GM18498 (cell line): Measurements from ENCODE around the gene CCDC158.
"Not testable (repeated sequence)": the region's sequence is repeated elsewhere in the genome, so short reads cannot be mapped to it uniquely, and the experiment has no call there.

Experiments used
- ATAC-seq: cut with Tn5 transposase; IDR thresholded peaks from one replicate; pipeline ENCODE4 v1.9.1; 2021; ENCODE audit warnings: mild to moderate bottlenecking, moderate library complexity; ENCODE audit not compliant: unreplicated experiment

CCDC158 gene

DNA sequence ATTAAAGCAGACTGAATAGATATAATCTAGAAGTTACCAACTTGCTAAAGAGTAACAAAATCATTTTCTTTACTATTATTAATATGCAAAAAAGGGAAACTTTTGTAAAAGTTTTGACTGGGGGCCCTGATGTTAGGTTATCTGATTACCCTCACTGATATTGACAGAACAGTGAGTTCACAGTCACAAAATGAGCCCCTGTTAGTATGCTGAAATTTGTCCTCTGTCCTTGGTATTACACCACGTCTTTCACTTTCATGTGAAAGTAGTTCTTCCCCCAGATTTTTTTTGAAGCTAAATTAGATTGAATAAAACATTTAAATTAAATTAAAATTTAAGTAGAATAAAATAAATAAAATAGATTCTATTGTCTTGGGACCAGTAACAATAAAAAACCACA lies 108.5 kb downstream of the CCDC158 start:
- ATAC-seq, result no peak

DNA sequence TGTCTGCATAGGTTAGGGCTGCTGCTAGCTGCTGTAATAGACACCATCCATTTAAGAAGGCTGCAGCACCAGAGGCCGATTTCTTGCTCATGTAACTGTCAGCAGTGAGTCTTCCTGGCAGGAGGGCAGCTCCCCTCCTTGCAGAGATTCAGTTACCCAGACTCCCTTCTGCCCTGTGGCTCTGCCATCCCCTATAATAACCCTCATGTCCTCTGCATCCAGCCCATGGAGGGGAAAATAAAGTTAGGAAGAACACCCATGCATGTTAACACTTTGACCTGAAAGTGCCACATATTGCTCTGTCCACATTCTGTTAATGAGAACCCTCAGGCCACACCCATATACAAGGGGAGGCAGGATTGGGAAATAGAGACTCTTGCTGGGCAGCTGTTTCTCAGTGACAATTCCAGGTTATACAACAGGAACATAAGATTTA lies 109.0 kb downstream of the CCDC158 start:
- no peak for ATAC-seq

DNA sequence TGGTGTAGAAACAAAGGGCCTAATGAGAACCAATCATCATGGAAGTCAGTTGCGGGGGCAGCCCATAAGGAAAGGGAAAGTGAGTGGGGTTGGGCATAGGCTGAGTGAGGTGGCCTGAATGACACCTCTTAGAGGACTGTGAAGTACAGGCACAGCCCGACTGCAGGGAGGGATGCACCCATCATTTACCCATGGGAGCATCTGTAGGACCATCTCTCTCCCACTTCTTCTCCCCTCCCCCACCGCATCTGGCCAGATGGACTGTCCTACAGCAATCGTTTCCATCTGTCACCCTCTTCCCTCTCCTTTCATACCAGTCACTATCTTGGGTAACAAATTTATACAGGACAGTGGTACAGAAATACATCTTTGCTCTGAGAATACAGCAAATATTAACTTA lies 110.3 kb downstream of the CCDC158 start:
- no peak for ATAC-seq

DNA sequence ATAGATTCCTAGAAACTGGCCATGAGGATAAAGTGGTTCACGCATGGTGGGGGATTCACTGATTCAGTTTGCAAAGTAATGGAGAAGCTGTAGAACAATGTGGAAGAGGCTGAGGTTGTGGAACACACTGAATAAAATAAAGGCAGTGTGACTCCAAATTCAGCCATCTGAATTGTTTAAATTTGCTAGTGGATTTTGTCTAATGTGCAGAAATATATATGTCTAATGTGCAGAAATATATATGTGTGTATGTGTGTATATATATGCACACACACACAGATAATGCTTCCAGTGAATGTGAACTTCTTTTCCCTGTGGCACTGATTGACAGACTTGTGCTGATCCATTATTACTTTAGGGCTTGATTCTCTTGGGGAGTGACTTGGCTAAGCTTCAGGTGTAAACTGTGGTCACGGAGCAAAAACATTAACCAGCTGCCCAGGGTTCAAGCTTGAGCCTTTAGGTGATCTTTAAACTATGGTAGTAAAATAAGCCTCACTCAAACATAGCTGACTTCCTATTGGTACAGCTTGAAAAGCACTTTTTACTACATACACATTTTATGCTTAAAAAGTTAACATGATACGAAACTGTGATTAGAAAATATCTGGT lies 110.9 kb downstream of the CCDC158 start:
- ATAC-seq, result no peak

DNA sequence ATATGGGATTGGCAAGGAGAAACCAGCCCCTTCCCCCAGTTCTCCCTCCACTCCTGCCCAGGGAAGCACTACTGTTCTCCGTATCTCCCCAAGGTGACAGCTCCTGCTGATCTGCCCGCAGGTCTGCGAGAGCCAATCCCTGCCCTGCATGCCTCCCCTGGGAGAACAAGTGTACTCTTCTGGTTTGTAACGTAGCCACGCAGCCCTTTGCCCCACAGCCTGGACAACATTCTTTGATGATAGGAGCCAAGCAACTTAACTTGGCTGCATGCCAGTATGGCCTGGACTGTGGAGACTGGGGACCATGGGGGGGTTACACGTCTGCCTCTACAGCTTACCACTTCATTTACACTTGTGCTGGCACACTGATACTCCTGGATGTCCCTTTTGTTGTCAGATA lies 112.4 kb downstream of the CCDC158 start:
- ATAC-seq, result no peak

DNA sequence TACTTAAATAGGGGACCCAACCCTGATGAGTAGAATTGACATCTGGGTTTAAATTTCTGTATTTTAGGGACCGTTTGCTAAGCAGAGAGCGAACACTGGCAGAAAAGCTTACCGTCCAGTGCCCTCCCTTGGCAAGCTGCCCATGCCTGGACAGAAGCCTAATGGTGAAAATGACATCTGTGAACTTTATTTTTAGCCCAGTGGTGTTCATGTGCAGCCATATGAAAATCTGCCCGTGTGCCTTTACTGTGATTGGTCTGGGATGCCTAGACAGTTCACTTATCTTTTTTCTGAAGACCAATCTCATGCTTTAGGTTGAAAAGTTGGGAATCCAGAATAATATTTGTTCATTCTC lies 113.3 kb downstream of the CCDC158 start:
- no peak for ATAC-seq

DNA sequence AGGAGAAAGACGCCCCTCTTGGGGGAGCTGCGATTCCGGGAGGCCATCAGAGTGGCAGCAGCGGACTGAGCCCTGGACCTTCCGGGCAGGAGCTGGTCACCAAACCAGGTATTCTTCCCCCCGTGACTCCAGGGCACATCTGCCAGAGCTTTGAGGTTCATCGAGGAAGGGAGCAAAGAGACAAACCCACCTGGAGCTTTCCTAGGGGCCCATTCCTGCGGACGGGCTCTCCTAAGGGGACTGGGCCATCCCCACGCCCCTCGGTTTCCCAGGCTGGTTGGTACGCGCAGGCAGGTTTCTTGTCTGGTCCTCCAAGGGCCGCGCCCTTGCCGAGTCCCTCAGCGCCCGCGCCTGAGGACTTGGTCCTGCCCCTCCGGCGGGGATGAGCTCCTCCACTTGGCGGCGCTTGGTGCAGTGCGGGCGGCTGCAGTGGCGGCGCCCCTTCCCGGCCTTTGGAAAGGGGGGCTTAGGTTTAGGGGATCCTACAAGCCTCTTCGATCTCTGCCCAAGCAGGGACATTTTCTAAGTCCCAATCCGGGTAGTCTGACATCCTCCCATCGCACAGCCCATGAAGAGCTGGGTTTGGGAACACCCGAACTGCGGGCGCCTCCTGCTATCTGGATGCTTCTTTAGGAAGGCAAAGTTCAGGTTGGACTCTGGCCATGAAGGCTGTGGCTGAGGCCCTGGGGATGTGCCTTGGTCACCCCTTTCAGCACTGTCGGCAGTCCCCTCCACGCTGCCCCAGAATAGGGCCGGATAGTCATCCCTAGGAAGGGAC lies 113.9 kb downstream of the CCDC158 start:
- no peak for ATAC-seq

DNA sequence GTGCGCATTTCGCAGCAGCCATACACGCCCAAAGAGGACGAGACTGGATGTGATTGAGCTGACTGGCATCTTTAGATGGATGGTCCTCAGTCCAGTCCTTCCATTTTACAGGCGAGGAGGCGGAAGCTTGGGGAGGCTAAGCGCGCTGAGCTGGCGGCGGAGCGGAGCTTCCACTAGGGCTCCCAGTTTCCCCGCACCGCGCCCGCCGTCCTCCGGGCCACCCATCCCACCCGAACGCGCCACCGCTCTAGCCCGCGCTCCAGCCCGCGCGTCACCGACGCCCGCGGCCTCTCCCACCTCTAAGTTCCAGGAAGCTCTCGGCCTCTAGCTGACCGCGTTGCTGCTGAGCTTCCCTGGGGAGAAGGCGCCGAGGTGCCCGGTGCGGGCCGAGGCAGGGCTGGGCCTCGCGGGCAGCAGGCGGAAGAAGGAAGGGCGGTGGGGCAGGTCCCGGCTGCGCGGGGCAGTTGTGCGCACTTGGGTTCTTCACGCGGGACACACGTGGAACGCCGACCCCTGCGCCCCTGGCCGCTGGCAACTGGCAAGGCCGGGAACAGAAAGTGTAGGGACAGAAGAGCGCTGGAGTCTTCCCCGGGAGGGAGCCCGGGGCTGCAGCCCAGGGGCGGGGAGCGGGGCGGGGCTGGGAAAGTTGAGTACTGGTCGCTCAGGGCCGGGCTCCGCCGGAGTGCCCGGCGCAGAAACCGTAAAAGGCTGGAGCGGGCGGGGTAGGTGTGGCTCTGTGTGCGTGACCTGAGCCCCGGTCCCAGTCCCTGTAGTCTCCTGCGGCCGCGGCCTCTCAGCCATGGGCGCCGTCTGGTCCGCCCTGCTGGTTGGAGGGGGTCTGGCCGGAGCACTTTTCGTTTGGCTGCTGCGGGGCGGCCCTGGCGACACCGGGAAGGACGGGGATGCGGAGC lies 114.7 kb downstream of the CCDC158 start, which contains the start of gene STBD1:
Gene STBD1 (plus strand): TSS at position 763 of the 911 bp plus-strand sequence. CDS start 37 bp downstream, at position 800.
- ATAC-seq, result peak; percentile 38

DNA sequence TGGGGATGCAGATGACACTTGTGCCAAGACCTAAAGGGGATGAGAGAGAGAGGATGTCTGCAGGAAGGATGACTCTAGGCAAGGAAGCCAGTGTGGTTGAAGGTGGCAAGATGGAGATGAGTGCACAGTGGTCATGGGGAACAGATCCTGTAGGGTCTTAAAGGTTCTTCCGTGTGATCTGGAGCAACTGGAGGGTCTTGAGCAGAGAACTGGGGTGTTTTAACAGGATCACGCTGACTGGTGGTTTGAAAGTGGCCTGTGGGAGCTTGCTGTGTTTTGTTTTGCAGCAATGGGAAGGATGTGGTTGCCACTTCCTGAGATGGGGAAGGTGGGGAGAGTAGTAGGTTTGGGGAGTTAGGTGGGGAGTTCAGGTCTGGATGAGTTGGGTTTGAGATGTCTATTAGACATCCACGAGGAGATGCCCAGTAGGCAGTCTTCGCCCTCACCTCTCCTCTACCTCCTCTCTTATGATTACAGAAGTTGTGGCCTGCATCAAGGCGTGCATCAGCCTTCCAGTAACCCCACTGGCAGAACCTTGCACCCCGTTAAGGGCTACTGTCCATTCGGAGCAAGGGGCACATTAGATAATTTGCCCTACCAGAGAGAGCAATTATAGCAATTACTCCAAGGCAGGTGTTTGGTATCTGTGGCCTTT lies 115.8 kb downstream of the CCDC158 start:
- no peak for ATAC-seq

DNA sequence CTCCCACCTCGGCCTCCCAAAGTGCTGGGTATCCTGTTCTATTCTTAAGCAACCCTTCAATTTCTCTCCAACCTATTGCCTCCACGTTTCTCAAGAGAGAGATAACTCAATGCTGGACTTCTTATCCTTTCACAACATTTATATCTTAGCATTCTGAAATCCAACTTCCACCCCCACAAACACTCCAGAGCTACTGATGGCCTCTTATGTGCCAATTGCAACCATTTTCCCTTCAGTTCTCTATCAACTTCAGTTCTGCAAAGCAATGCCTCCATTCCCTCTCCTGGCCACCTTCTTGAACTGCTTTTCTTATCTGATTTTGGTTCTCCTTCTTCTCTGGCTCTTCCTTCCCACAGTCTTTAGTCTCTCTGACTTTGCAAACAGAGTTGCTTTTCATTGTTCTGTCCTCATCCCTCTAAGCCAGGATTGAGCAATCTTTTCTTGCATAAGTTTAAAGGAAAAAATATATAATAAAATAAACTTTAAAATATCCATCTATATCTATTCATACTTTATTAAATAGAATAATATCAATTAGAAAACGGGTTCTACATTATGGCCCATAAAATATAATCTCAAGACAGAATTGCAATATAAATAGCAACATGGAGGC lies 118.0 kb downstream of the CCDC158 start:
- no peak for ATAC-seq

DNA sequence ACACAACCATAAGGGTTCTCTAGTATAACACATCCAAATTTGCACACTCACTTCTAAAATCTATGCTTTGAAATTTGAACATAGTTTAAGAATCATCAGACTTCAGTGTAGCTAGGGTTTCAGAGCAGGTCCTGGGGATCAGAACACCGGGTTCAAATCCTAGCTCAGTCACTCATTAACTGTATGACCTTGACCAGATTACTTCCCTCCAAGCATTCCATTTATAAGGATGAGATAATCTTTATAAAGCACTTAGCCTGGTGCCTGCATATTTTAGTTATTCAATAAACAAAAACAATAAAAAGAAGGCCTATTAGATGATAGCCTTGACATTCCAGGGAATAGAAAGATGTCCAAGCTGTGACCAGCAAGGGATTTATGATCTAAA lies 119.2 kb downstream of the CCDC158 start:
- no peak for ATAC-seq

DNA sequence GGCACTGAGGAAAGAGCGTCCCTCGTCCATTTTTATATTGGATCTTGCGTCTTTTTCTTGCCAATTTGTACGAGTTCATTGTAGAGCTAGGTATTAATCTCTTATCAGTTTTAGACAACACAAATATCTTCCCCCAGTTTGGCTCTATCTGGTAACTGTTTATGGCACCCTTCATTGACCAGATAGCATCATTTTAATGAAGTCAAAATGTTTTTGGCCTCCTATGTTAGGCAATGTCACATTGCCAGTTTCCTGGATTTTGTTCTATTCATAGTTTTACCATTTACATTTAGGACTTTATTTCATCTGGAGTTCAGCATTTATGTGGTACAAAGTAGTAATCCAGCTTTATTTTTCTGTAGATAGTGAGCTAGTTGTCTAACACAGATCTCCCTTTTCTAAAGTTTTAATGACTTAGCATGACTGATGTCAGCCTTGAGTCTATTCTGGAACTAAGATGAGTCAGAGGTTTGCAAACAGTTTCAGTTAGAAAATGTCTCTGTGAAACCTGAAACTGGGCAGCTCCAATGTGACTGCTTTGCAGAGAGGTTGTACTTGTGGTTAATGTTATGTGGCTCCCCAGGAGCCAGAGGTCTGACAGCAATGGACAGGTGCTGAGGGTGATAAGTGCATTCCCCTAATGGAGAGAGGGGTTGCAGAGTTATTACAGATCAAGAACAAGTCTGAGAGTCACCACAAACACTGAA lies 119.7 kb downstream of the CCDC158 start:
- ATAC-seq, result peak; percentile 98

DNA sequence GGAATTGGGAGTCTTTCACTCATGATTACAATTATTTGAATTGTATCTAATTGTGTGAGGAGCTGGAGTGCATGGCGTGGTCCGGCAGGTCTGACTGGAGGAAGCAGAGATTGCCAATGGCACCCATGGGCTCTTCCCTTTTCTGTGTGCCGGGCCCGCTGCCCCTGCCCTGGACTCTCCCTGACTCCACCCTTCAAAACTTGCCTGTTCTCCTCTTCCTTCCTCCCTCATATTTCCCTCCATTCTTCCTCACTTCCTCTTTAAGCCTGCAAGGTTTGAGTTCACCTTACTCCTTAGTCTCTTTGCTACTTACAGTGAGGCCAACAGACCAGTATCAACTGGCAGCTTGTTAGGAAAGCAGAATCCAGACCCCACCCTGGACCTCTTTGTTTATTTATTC lies 120.9 kb downstream of the CCDC158 start:
- ATAC-seq, result no peak

DNA sequence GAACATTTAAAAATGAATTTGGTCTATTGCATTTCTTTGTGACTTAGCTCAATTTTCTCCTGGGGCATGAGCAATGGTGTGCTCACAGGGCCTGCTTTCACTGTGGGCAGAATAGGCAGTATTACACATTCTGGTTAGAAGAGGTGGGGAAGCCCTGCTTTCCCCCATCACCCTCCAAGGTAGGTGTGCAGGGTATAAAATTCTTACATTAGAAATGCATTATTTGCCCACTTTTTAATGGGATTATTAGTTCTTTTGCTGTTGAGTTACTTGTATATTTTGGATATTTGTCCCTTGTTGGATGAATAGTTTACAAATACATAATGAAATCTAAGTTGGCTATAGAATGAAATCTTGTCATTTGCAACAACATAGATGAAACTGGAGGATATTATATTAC lies 122.7 kb downstream of the CCDC158 start:
- no peak for ATAC-seq

DNA sequence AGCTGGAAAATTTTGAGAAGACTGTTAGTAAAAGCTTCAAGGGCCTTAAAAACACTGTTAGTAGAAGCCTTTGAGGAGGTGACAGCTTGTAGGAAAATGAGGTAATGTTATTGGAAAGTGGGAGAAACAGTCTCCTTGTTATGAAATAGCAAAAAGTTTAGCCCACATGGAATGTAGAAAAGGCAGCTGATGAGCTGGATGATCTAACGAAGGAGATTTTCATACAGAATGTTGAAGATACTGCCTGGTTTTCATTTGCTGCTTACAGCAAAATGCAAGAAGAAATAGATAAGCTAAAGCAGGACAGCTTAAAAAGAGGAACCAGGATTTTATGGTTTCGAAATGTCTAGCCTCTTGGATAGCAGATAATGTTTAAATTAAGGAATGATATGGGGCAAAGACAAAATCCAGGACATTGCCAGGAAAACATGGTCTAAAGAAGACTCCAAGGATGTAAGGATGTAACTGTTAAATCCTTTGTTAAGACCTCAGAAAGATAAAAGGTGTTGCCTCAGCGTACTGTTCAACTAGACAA lies 124.6 kb downstream of the CCDC158 start:
- ATAC-seq, result no peak

DNA sequence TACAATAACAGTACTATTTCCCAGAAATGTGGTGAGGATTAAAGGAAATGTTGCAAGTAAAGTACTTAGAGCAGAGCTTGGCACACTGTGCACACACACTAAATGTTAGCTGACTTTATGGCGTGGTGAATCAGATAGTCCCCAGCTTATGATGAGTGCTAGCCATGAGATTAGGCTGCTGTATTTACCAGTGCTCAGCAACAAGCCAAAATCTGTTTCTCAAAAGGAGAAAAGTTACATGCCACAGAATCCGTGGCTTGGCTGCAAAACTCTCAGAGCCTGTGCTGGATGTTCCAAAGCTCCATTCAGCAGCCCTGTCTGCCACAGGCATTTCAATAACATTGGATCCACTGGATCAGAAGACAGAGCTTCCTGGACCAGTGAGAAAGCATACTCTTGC lies 127.2 kb downstream of the CCDC158 start:
- ATAC-seq, result no peak

DNA sequence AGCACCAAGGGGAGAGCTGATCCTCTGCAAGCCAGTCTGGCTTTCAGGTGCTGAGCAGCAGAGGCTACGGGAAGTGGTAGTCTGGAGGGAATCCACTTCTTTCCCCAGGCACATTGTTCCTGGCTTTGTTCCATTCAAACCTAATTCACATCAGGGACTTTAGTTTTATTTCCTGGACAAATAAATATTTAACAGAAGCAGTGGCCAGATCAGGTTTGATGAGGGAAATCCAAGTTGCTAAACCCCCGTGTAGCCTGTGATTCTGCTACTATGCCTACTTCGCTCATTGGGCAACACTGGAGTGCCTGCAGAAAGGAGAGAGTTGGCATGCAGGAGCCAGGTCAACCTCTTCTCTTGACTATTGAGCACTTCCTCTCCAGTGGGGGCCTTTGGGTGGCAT lies 128.2 kb downstream of the CCDC158 start:
- no peak for ATAC-seq

DNA sequence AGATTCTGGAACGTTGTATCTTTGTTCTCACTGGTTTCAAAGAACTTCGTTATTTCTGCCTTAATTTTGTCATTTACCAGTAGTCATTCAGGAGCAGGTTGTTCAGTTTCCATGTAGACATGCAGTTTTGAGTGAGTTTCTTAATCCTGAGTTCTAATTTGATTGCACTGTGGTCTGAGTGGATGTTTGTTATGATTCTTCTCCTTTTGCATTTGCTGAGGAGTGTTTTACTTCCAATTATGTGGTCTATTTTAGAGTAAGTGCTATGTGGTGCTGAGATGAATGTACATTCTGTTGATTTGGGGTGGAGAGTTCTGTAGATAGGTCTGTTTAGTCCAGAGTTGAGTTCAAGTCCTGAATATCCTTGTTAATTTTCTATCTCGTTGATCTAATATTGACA lies 133.1 kb downstream of the CCDC158 start:
- ATAC-seq, result not testable (repeated sequence)

DNA sequence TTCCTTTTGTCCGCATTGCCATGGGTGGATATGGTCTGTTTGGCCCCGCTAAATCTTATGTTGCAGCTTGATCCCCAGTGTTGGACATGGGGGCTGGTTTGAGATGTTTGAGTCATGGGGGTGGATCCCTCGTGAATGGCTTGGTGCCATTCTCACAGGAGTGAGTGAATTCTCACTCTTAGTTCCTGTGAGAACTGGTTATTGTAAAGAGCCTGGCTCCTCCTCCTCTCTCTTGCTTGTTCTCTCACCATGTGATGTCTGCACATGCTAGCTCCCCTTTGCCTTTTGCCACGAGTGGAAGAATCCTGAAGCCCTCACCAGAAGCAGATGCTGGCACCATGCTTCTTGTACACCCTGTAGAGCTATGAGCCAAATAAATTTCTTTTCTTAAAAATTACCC lies 137.0 kb downstream of the CCDC158 start:
- ATAC-seq, result no peak
